ENCODE measurements around the gene RNASE8. TPM values are rescaled to one million over a fixed set of nuclear protein-coding genes. Genes with fewer than 3 reads are reported as not detected.

Gene RNASE8
- polyA plus RNA-seq, 3 donors = not detected

DNA sequence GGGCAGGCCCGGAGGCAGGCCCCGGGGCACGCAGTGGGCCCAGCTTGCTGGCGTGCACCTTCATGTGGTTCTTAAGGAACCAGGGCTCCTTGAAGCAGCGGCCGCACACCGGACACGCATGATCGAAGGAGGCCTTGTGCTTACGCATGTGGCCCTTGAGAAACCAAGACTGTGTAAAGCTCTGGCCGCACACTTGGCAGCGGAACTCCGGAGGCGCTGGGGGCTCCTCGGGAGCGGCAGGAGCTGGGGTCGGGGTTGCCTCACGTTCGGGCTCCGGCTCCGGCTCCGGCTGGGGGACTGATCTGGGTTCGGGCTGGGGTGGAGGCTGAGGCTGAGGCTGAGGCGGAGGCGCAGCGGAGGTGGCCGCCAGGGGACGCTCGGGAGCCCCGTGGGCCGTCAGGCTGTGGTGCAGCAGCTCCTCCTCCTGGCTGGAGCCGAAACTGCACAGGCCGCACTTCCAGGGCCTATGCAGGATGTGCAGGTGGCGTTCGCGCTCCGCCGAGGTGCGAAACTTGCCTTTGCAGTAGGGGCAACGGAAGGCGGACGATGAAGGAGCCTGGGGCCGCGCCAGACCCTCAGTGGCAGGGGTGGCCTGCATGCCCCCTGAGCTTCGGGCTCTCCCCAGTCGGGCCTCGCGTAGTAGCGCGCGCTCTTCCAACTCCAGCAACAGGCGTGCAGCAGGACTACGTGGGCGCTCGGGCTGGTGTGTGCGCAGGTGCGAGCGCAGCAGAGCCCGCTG, 34.8 kb downstream of the RNASE8 start:
- Histone ChIP-seq H2AFZ (ENCODE audit: insufficient read depth, low read depth, low read length, poor library complexity, severe bottlenecking) (no peak overlapping the region), H3K9ac (ENCODE audit: insufficient read depth, low read length, poor library complexity, severe bottlenecking) (no peak overlapping the region), H3K4me1 (ENCODE audit: control insufficient read depth in 1 of 2, insufficient read depth in 2 of 2, low read length in 2 of 2) (peaks cover 9 to 20% of the 10 kb centered on the region in 2 donors), H4K20me1 (ENCODE audit: insufficient read depth, low read length) (peaks cover 12% of the 10 kb centered on the region), H3K27ac (ENCODE audit: low read depth in 1 of 2, low read length in 2 of 2) (no peak overlapping the region), H3K9me3 (replicated peaks in 1 of 2; ENCODE audit: control insufficient read depth in 1 of 2, insufficient read depth in 1 of 2, low read length in 2 of 2) (no peaks in the 10 kb centered on the region), H3K4me3 (replicated peaks in 1 of 3; ENCODE audit: low read depth in 2 of 3, low read length in 3 of 3) (no peak overlapping the region), H3K27me3 (ENCODE audit: control insufficient read depth in 2 of 2, insufficient read depth in 2 of 2, low read length in 2 of 2) (no peaks in the 10 kb centered on the region), H3K79me2 (ENCODE audit: insufficient read depth, low read length) (no peaks in the 10 kb centered on the region), H3K36me3 (replicated peaks in 1 of 2; ENCODE audit: control insufficient read depth in 1 of 2, insufficient read depth in 2 of 2, low read length in 2 of 2) (peaks cover 14 to 35% of the 10 kb centered on the region in 2 donors), H3K4me2 (replicated peaks; ENCODE audit: extremely low read depth, low read length, poor library complexity, severe bottlenecking) (no peak overlapping the region)
- peak; percentile 100 for TF ChIP-seq CTCF (IDR thresholded peaks at IDR 0.05)
- peaks cover 3 to 5% (median 3%) of the 10 kb centered on the region in 3 donors for H3K27me3 Mint-ChIP-seq (ENCODE audit: low read depth in 3 of 3)
- no peak overlapping the region for H3K4me3 Mint-ChIP-seq
- peak overlapping the region in 2 of 7 donors; percentile 15 to 84 for H3K27ac Mint-ChIP-seq
- WGBS (ENCODE audit: insufficient coverage) = 49% methylated on average over 59 of the region's 59 CpGs
- H3K36me3 Mint-ChIP-seq = peaks cover 19 to 37% of the 10 kb centered on the region in 2 donors
- intact Hi-C loops (cut with micrococcal nuclease) = loop anchor here (1.0 to 10.0 kb wide), 4 partner anchors 14 to 408 kb away; partner anchors contain the start of genes ANG (in 1 of the 2) and RNASE4 (in 1 of the 2)
- H3K4me1 Mint-ChIP-seq = peaks cover 21% of the 10 kb centered on the region
- peak; percentile 75 to 85 (median 81) for DNase-seq
- H3K9me3 Mint-ChIP-seq = peaks cover 0 to 4% (median 0%) of the 10 kb centered on the region in 7 donors

DNA sequence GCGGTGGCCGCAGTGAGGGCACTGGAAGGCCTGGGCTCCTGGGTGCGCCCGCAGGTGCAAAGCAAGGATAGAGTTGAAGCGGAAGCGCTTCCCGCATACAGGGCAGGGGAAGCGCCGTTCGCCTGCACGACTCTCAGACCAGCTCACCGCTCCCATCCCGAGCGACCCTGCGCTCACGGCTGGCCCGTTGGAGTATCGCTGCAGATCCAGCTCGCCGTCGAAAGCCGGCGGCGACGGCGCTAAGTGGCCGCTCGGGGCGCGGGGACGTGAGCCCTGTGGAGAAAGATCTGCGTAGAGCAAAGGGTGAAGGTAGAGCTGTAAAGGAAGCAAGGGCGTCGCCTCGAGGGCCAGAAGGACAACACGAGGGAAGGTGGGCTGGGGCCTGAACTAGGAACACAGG, 35.4 kb downstream of the RNASE8 start:
- intact Hi-C loops (cut with micrococcal nuclease) = loop anchor here (2.0 to 10.0 kb wide), 3 partner anchors 14 to 408 kb away; partner anchors contain the start of genes ANG (in 1 of the 2) and RNASE4 (in 1 of the 2)
- Histone ChIP-seq H3K27me3 (ENCODE audit: control insufficient read depth in 2 of 2, insufficient read depth in 2 of 2, low read length in 2 of 2) (no peaks in the 10 kb centered on the region), H2AFZ (ENCODE audit: insufficient read depth, low read depth, low read length, poor library complexity, severe bottlenecking) (no peak overlapping the region), H3K79me2 (ENCODE audit: insufficient read depth, low read length) (no peaks in the 10 kb centered on the region), H3K36me3 (replicated peaks in 1 of 2; ENCODE audit: control insufficient read depth in 1 of 2, insufficient read depth in 2 of 2, low read length in 2 of 2) (peaks cover 14 to 35% of the 10 kb centered on the region in 2 donors), H3K27ac (ENCODE audit: low read depth in 1 of 2, low read length in 2 of 2) (no peak overlapping the region), H4K20me1 (ENCODE audit: insufficient read depth, low read length) (peaks cover 8% of the 10 kb centered on the region), H3K4me3 (replicated peaks in 1 of 3; ENCODE audit: low read depth in 2 of 3, low read length in 3 of 3) (no peak overlapping the region), H3K4me2 (replicated peaks; ENCODE audit: extremely low read depth, low read length, poor library complexity, severe bottlenecking) (no peak overlapping the region), H3K9me3 (replicated peaks in 1 of 2; ENCODE audit: control insufficient read depth in 1 of 2, insufficient read depth in 1 of 2, low read length in 2 of 2) (no peaks in the 10 kb centered on the region), H3K9ac (ENCODE audit: insufficient read depth, low read length, poor library complexity, severe bottlenecking) (no peak overlapping the region), H3K4me1 (ENCODE audit: control insufficient read depth in 1 of 2, insufficient read depth in 2 of 2, low read length in 2 of 2) (peaks cover 8 to 17% of the 10 kb centered on the region in 2 donors)
- H3K9me3 Mint-ChIP-seq = peaks cover 0 to 4% (median 0%) of the 10 kb centered on the region in 7 donors
- DNase-seq = no peak
- H3K4me1 Mint-ChIP-seq = peaks cover 16% of the 10 kb centered on the region
- no peak overlapping the region for H3K4me3 Mint-ChIP-seq
- WGBS (ENCODE audit: insufficient coverage) = 93% methylated on average over 36 of the region's 36 CpGs
- peak overlapping the region in 1 of 7 donors; percentile 9 for H3K27ac Mint-ChIP-seq
- peaks cover 4 to 8% (median 6%) of the 10 kb centered on the region in 3 donors for H3K27me3 Mint-ChIP-seq (ENCODE audit: low read depth in 3 of 3)
- TF ChIP-seq CTCF (IDR thresholded peaks at IDR 0.05) = no peak
- peaks cover 19 to 33% of the 10 kb centered on the region in 2 donors for H3K36me3 Mint-ChIP-seq

All from CD14-positive monocyte (primary cell).